ENCODE data around the gene EIF3L. TPM values are rescaled to one million over a fixed set of nuclear protein-coding genes. Genes with fewer than 3 reads are reported as not detected.

EIF3L gene
- polyA plus RNA-seq, 1 of the 3 experiments (the other 2 are of a cell fraction), result 478 TPM

DNA sequence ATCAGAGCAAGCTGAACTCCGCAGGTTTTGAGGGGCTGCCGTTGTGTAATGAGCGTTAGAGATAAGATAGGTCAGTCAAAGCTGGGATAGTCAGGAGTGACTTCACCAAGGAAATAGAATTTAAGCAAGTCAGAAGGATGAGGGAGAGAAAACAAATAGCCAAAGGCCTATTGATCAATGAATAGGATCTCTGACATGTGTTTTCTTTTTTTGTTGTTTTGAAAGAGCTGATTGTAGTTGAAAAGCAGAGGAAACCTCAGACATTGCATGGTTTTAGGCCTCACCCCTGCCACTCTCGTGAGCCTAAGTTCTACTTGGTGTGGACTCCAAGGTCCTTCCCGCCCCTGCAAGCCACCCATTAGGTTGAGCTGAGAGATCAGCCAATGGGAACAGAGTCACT, 3.2 kb downstream of the EIF3L start:
- H3K79me2 ChIP-seq (ENCODE audit: insufficient read depth), result peaks cover 92% of the 10 kb centered on the region
- no peak overlapping the region for H3K4me3 ChIP-seq (ENCODE audit: low read depth in 2 of 2, low read length in 1 of 2)
- peaks cover 18% of the 10 kb centered on the region for H3F3A ChIP-seq (replicated peaks; ENCODE audit: insufficient read depth)
- H3K9me2 ChIP-seq, result no peaks in the 10 kb centered on the region
- WGBS (ENCODE audit: low lambda C conversion rate), result 89% methylated on average over 5 of the region's 5 CpGs
- H3K4me1 ChIP-seq (ENCODE audit: control insufficient read depth in 1 of 2, insufficient read depth in 2 of 2, low read depth in 1 of 2, low read length in 1 of 2), result peaks cover 11 to 13% of the 10 kb centered on the region in 2 experiments; a peak in 3 of 4 replicates
- DNase-seq, result no peak
- H4K20me1 ChIP-seq (ENCODE audit: insufficient read depth), result peaks cover 10% of the 10 kb centered on the region; the same call in 1 of the 2 replicates
- TF ChIP-seq RAD21 (IDR thresholded peaks at IDR 0.05; ENCODE audit: low read length), result no peak
- TF ChIP-seq FOSL2 (IDR thresholded peaks at IDR 0.05; ENCODE audit: borderline replicate concordance, low read depth), result no peak
- H3K27me3 ChIP-seq (ENCODE audit: insufficient read depth), result no peaks in the 10 kb centered on the region
- ChIA-PET POLR2A (no interaction called here), CTCF (interaction anchor here (0.6 to 3.4 kb wide), 4 partner anchors 9 to 98 kb away, joined by 3 to 25 read pairs (median 6); no protein-coding TSS in a partner anchor)
- no peak overlapping the region for H3K9ac ChIP-seq
- H3K4me2 ChIP-seq, result no peak overlapping the region
- H3K36me3 ChIP-seq (replicated peaks in 1 of 2; ENCODE audit: control insufficient read depth in 1 of 2, insufficient read depth in 2 of 2, low read length in 1 of 2), result peaks cover 45 to 67% of the 10 kb centered on the region in 2 experiments
- H2AFZ ChIP-seq (ENCODE audit: low read depth), result no peak overlapping the region
- no peaks in the 10 kb centered on the region for H3K9me3 ChIP-seq
- H3K27ac ChIP-seq (ENCODE audit: low read depth in 2 of 2, low read length in 1 of 2), result no peak overlapping the region

DNA sequence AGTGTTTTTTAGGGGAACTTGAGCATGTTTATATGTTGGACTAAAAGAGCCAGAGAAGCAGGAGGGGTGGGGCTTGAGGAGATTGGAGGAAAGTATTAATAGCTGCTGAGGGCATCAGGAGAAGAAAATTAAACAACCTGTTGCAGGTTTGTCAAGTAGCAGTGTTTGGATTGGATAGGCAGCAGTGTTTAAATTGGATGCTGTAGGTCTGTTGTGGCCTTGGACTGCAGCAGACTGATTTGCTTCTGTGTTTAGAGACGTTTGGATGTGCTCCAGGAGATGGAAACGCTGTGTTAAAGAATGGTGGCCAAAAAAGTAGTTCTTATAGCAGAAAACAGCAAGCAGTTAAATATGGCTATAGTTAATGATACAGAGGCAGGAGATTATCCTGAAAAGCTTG, 5.7 kb downstream of the EIF3L start:
- 25% methylated on average over 2 of the region's 2 CpGs for WGBS (ENCODE audit: low lambda C conversion rate)
- CTCF ChIA-PET, result interaction anchor here (1.4 to 12.6 kb wide), 2 partner anchors 8 to 37 kb away, joined by 10 to 182 read pairs; partner anchors contain the start of gene GALR3
- no peak overlapping the region for H3K27ac ChIP-seq (ENCODE audit: low read depth in 2 of 2, low read length in 1 of 2)
- no peak overlapping the region for H3K9ac ChIP-seq
- no peak overlapping the region for H2AFZ ChIP-seq (ENCODE audit: low read depth)
- peaks cover 86% of the 10 kb centered on the region for H3K79me2 ChIP-seq (ENCODE audit: insufficient read depth)
- H3K4me3 ChIP-seq (ENCODE audit: low read depth in 2 of 2, low read length in 1 of 2), result no peak overlapping the region
- H3F3A ChIP-seq (replicated peaks; ENCODE audit: insufficient read depth), result peaks cover 16% of the 10 kb centered on the region
- TF ChIP-seq ELF1 (IDR thresholded peaks at IDR 0.05) (no peak), FOSL2 (IDR thresholded peaks at IDR 0.05; ENCODE audit: borderline replicate concordance, low read depth) (no peak), EZH2phosphoT487 (IDR thresholded peaks at IDR 0.05; ENCODE audit: borderline replicate concordance, low read depth) (no peak), CHD2 (IDR thresholded peaks at IDR 0.05; ENCODE audit: low read length, partially characterized antibody) (no peak), GATA2 (CRISPR knock-in tag; IDR thresholded peaks at IDR 0.05) (no peak), FOXM1 (IDR thresholded peaks at IDR 0.05; ENCODE audit: low read depth) (no peak), RAD21 (IDR thresholded peaks at IDR 0.05; ENCODE audit: low read length) (no peak), FOXJ3 (CRISPR knock-in tag; IDR thresholded peaks at IDR 0.05) (no peak), TCF12 (IDR thresholded peaks at IDR 0.05) (no peak), NRF1 (IDR thresholded peaks at IDR 0.05; ENCODE audit: low read depth, low read length) (no peak), RFX5 (IDR thresholded peaks at IDR 0.05; ENCODE audit: low read length) (no peak), GABPA (IDR thresholded peaks at IDR 0.05; ENCODE audit: low read depth) (no peak), POLR2AphosphoS5 (IDR thresholded peaks at IDR 0.05; ENCODE audit: low read depth, low read length) (no peak), EP300 (IDR thresholded peaks at IDR 0.05; ENCODE audit: borderline replicate concordance in 1 of 2, low read depth in 1 of 2, low read length in 1 of 2) (no peak), SIN3A (IDR thresholded peaks at IDR 0.05; ENCODE audit: borderline replicate concordance, low read depth, low read length) (no peak), TAF1 (IDR thresholded peaks at IDR 0.05; ENCODE audit: borderline replicate concordance, low read depth, low read length) (no peak)
- TF ChIP-seq, protein P1, sequence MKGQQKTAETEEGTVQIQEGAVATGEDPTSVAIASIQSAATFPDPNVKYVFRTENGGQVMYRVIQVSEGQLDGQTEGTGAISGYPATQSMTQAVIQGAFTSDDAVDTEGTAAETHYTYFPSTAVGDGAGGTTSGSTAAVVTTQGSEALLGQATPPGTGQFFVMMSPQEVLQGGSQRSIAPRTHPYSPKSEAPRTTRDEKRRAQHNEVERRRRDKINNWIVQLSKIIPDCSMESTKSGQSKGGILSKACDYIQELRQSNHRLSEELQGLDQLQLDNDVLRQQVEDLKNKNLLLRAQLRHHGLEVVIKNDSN (IDR thresholded peaks at IDR 0.05; ENCODE audit: borderline replicate concordance, low read depth), result no peak
- TF ChIP-seq, protein P2, sequence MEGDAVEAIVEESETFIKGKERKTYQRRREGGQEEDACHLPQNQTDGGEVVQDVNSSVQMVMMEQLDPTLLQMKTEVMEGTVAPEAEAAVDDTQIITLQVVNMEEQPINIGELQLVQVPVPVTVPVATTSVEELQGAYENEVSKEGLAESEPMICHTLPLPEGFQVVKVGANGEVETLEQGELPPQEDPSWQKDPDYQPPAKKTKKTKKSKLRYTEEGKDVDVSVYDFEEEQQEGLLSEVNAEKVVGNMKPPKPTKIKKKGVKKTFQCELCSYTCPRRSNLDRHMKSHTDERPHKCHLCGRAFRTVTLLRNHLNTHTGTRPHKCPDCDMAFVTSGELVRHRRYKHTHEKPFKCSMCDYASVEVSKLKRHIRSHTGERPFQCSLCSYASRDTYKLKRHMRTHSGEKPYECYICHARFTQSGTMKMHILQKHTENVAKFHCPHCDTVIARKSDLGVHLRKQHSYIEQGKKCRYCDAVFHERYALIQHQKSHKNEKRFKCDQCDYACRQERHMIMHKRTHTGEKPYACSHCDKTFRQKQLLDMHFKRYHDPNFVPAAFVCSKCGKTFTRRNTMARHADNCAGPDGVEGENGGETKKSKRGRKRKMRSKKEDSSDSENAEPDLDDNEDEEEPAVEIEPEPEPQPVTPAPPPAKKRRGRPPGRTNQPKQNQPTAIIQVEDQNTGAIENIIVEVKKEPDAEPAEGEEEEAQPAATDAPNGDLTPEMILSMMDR (IDR thresholded peaks at IDR 0.05), result no peak
- TF ChIP-seq, protein P3, sequence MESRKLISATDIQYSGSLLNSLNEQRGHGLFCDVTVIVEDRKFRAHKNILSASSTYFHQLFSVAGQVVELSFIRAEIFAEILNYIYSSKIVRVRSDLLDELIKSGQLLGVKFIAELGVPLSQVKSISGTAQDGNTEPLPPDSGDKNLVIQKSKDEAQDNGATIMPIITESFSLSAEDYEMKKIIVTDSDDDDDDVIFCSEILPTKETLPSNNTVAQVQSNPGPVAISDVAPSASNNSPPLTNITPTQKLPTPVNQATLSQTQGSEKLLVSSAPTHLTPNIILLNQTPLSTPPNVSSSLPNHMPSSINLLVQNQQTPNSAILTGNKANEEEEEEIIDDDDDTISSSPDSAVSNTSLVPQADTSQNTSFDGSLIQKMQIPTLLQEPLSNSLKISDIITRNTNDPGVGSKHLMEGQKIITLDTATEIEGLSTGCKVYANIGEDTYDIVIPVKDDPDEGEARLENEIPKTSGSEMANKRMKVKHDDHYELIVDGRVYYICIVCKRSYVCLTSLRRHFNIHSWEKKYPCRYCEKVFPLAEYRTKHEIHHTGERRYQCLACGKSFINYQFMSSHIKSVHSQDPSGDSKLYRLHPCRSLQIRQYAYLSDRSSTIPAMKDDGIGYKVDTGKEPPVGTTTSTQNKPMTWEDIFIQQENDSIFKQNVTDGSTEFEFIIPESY (IDR thresholded peaks at IDR 0.05; ENCODE audit: borderline replicate concordance, low read depth), result no peak
- H3K36me3 ChIP-seq (replicated peaks in 1 of 2; ENCODE audit: control insufficient read depth in 1 of 2, insufficient read depth in 2 of 2, low read length in 1 of 2), result peaks cover 58 to 86% of the 10 kb centered on the region in 2 experiments
- H3K4me1 ChIP-seq (ENCODE audit: control insufficient read depth in 1 of 2, insufficient read depth in 2 of 2, low read depth in 1 of 2, low read length in 1 of 2), result peaks cover 6 to 11% of the 10 kb centered on the region in 2 experiments; a peak in 3 of 4 replicates
- H3K9me3 ChIP-seq, result no peaks in the 10 kb centered on the region
- POLR2A ChIA-PET, result interaction anchor here (0.8 to 1.3 kb wide), 2 partner anchors 27 to 103 kb away, joined by 3 read pairs; no protein-coding TSS in a partner anchor
- H3K4me2 ChIP-seq, result no peak overlapping the region
- no peaks in the 10 kb centered on the region for H3K27me3 ChIP-seq (ENCODE audit: insufficient read depth)
- H4K20me1 ChIP-seq (ENCODE audit: insufficient read depth), result peaks cover 10% of the 10 kb centered on the region; the same call in 1 of the 2 replicates
- no peak for DNase-seq
- no peaks in the 10 kb centered on the region for H3K9me2 ChIP-seq

All from SK-N-SH (cell line).